H1 (cell line): ENCODE results near the gene SEMA4C. TPM values are rescaled to one million over a fixed set of nuclear protein-coding genes. Genes with fewer than 3 reads are reported as not detected.

Experiments used
- BRCA1 ChIP-seq: IDR thresholded peaks from 2 replicates; pipeline ENCODE4 v1.6.1; 2012; ENCODE audit warnings: low read depth, low read length, improper control_type of control experiment
- JUND ChIP-seq: IDR thresholded peaks from 2 replicates; pipeline ENCODE4 v1.6.1; 2011; ENCODE audit warnings: mild to moderate bottlenecking, improper control_type of control experiment, low read length
- PHF8 ChIP-seq: fragments of 200-600 bp; sonication (generic); conservative IDR thresholded peaks from 2 replicates; pipeline ENCODE4 v1.7.1; 2012; ENCODE audit warnings: low read depth, mild to moderate bottlenecking, inconsistent platforms, low read length, moderate library complexity
- polyA plus RNA-seq, 7 experiments: library from polyadenylated mRNA; depleted of rRNA in 3 of 7; stranded (reverse) in 5 of 7; unstranded in 2 of 7; fragments of >200 nt in 5 of 7; fragments of 200-250 nt in 2 of 7; gene quantifications; 1 replicate in 5 of 7; 2 replicates in 1 of 7; 4 replicates in 1 of 7; pipeline versions ENCODE4 v1.2.1 to v1.2.3, GENCODE V29; 2011 to 2013; ENCODE audit warnings: missing spikeins in 2 of 7, mixed read lengths in 2 of 7
- total RNA-seq: library from RNA; stranded (reverse); fragmentation: NEBNext Ultra II Directional; extraction: Animal tissue kit (Norgen Biotek cat#: 25700); gene quantifications from 2 replicates; pipeline ENCODE4 v1.2.1, GENCODE V29; 2021

Gene SEMA4C
- total and polyA plus RNA-seq, 2 of the 8 experiments (the other 6 are each of a cell fraction or from before 2014, with no cell fraction given), result 47.5 to 67.3 TPM

DNA sequence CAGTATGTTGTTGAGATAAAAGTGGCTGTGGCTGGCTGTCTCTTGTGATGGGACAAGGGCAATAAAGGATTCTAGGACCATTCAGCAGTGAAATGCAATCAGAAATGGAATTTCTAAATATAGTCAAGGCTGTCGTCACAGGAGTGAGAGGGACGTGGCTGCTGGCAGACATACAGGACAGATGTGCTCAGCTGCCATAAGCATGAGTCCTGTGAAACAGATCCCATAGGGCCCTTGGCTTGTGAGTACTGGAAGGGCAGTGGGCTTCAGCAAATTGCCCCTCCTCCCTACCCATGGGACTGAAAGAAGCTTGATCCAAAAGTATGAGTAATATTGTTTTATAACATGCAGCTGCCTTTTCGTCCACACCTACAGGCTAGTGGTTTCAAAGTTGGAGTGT, 58.0 kb downstream of the SEMA4C start (continued):
- TF ChIP-seq BRCA1 (no peak), JUND (no peak), PHF8 (no peak)
